ENCODE data around the gene SH2D5.

- no peak for TF ChIP-seq CTCF (conservative IDR thresholded peaks at IDR 0.05; ENCODE audit: low read length)
- TF ChIP-seq EZH2phosphoT487 (IDR thresholded peaks at IDR 0.05; ENCODE audit: borderline replicate concordance, low read depth, low read length), result no peak
These were observed 27.9 kb downstream of the SH2D5 start for GRCh38 chr1:20704390-20705202.

Data from OCI-LY7 (cell line).